GM12872 (cell line): Measurements from ENCODE around the gene EVC2.

Experiments used
- TF ChIP-seq, protein P1 (sequence below): IDR thresholded peaks from 3 replicates; pipeline ENCODE4 v1.5.1; 2011; ENCODE audit warnings: low read depth, mild to moderate bottlenecking, low read length, moderate library complexity; ENCODE audit not compliant: insufficient read depth

The EVC2 gene

GRCh38 chr4:5660185-5660584 is 48.2 kb downstream of the EVC2 start:
- TF ChIP-seq, protein P1, sequence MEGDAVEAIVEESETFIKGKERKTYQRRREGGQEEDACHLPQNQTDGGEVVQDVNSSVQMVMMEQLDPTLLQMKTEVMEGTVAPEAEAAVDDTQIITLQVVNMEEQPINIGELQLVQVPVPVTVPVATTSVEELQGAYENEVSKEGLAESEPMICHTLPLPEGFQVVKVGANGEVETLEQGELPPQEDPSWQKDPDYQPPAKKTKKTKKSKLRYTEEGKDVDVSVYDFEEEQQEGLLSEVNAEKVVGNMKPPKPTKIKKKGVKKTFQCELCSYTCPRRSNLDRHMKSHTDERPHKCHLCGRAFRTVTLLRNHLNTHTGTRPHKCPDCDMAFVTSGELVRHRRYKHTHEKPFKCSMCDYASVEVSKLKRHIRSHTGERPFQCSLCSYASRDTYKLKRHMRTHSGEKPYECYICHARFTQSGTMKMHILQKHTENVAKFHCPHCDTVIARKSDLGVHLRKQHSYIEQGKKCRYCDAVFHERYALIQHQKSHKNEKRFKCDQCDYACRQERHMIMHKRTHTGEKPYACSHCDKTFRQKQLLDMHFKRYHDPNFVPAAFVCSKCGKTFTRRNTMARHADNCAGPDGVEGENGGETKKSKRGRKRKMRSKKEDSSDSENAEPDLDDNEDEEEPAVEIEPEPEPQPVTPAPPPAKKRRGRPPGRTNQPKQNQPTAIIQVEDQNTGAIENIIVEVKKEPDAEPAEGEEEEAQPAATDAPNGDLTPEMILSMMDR: no peak

DNA sequence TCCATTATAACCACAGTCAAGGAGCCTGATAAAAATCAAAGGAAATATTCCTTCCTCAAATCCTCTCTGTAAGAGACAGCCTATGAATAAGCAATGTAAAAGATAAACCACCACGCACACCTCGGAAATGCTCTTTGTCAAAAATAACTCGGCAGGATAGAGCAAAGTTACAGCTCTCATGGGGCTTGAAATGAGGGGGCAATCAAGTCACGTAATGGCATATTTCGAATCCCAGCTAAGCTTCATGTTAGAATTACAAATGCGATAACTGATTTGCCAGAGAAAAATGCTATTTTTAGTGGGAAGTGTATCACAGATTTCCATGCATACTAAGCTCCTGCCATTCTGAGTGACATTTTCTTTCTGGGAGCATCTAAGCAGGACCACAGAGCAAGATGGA is 49.4 kb downstream of the EVC2 start:
- TF ChIP-seq, protein P1: no peak

DNA sequence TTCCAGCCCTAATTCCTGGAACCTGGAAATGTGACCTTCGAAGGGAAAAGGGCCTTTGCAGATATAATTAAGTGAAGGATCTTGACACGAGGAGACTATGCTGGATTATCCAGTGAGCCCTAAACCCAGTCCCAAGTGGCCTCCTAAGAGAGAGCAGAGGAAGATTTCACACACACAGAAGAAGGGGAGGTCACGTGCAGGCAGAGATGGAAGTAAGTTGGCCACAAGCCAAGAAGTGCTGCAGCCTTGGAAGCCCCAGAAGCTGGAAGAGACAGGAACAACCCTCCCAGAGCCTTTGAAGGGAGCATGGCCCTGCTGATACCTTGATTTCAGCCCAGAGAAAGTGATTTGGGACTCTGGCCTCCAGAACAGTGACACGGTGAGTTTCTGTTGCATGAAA is 51.9 kb downstream of the EVC2 start:
- TF ChIP-seq, protein P1: no peak

- TF ChIP-seq, protein P1: no peak
These were observed 53.6 kb downstream of the EVC2 start for GRCh38 chr4:5654791-5655190.

DNA sequence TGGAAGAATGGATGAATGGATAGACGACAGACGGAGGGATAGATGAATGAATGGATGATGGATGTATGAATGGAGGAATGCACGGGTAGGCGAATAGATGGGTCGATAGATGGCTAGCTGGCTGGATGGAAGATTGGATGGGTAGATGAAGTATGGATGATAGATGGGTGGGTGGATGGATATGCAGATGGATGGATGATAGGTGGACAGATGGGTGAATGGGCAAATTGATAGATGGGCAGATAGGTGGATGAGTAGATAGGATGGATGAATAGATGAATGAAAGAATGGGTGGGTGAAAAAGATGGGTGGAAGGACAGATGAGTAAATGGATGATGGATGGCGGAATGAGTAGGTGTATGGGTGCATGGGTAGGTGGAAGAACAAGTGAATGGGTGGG is 57.3 kb downstream of the EVC2 start:
- TF ChIP-seq, protein P1: no peak

DNA sequence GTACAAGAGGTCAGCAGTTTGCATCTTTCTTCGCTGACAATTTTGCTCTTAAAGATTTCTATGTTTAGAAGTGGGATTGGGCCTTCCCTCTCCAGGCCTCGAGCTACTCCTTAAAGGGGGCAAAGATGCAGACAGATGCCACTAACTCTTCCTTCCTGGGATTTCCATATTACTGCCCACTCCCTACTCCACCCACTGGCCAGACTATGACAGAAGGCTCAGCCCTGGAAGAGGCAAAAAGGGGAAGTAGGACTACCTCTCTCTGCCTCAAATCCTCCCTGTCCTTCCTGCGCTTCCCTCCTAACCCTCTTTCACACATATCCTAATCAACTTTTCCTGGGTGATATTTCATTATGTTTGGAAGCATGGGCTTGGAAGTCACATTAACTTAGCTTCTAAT is 58.3 kb downstream of the EVC2 start:
- TF ChIP-seq, protein P1: no peak

DNA sequence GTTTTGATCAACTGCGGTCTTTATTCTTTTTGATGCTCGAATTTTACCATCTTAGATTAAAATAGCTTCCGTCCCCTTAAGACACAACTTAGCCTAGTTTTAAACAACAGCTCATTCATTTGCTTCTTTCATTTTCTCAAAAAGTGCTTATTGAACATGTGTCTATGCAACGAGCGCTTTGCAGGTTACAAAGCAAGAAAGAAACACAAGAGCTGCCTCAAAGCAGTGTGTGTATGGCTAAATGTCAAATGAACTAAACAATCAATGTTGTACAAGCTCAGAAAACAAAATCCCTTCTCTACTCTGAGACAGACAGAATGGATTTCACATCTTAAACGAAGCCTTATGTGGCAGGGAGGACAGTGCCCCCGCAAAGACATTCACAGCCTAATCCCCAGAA is 61.0 kb downstream of the EVC2 start:
- TF ChIP-seq, protein P1: no peak

DNA sequence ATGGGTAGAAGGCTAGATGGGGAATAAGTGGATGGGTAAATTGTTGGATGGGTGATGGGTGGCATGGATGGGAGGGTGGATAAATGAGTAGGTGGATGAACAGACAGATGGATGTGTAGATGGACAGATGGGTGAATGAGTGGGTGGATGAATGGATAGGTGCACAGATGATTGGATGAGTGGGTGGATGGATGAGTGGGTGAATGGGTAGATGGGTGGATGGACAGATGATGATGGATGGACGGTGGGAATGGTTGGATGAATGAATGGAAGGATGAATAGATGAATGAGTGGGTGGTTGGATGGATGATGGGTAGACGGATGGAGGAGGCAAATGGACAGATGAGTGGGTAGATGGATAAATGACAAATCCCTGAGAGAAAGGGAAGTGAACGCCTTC is 68.3 kb downstream of the EVC2 start:
- TF ChIP-seq, protein P1: no peak
